Ramos (cell line): ENCODE data around the gene CYP46A1.

Experiments used
- in situ Hi-C: fragments of 300-500 bp; cut with MboI; formaldehyde crosslinking; loops from one replicate; pipeline ENCODE4 v1.14.3; 2022; ENCODE audit warnings: low sequenced_read_pairs; ENCODE audit not compliant: unreplicated experiment

The CYP46A1 gene

GRCh38 chr14:99706107-99706900 is 22.2 kb downstream of the CYP46A1 start:
- in situ Hi-C loops = no loop called here

DNA sequence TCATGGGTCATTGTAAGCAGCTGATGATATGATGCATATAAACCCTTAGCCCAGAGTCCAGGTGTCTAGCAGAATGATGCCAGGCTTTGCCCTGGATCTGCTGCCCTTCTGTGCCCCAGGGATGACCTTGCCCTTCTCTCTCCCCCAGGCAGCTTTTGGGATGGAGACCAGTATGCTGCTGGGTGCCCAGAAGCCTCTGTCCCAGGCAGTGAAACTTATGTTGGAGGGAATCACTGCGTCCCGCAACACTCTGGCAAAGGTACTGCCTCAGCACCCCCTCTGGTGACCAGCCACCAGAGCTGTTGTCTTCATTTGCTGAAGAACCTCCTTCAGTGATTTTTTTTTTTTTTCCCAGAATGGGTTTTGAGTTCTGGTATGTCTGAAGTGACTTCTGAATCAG is 23.3 kb downstream of the CYP46A1 start:
- in situ Hi-C loops = no loop called here

DNA sequence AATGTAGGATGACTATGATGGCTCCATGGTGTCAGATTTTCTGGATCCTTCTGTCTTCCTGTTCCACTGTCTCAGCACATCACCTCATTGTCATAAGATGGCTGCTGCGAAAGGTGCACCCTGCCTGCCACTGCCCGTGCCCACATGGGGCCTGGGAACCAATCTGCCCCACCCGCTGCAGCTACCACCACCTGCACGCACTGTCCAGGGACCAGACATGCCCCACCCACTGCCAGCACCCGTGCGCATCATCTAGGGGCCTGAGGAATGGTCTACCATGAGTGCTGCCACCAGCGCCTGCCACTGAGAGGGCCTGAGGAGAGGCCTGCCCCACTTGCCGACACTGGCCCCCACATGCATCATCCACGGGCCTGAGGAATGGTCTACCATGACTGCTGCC is 23.8 kb downstream of the CYP46A1 start:
- in situ Hi-C loops = no loop called here

- in situ Hi-C loops = no loop called here
These were observed 24.4 kb downstream of the CYP46A1 start for GRCh38 chr14:99708449-99708848.

- in situ Hi-C loops = no loop called here
These were observed 29.9 kb downstream of the CYP46A1 start for GRCh38 chr14:99713972-99714371.

- in situ Hi-C loops = no loop called here
These were observed 31.3 kb downstream of the CYP46A1 start for GRCh38 chr14:99715266-99716000.

DNA sequence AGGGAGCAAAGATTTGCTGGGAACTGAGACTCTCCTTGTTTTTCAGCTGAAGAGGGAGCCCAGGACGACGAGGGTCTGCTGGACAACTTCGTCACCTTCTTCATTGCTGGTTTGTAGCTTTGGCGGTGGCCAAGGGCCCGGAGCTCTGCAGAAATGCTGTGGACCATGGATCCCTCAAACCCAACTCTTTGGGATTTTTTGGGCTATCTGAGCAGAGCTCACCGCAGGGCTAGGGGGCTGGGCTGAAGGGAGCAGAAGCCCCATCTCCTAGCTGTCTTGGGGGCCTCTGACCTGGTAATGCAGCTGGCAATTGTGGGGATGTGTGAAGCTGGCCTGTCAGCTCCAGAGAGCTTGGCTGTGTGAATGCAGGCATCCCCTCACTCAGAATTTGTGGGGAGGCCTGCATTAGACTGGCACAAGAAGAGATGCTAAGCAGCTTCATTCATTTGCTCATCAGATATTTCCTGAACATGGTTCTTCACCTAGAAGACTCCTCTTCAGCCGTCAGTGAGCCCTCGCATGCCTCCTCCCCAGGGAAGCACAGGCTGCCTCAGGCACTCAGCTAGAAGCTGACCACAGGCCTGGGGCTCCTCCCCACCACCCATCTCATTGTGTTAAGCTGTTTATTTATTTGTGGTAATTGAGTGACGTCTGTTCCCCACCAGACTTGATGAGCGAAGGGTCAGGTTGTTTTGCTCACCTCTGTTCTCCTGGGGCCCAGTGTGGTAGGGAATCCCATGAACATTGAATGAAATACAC is 32.2 kb downstream of the CYP46A1 start:
- in situ Hi-C loops = no loop called here

DNA sequence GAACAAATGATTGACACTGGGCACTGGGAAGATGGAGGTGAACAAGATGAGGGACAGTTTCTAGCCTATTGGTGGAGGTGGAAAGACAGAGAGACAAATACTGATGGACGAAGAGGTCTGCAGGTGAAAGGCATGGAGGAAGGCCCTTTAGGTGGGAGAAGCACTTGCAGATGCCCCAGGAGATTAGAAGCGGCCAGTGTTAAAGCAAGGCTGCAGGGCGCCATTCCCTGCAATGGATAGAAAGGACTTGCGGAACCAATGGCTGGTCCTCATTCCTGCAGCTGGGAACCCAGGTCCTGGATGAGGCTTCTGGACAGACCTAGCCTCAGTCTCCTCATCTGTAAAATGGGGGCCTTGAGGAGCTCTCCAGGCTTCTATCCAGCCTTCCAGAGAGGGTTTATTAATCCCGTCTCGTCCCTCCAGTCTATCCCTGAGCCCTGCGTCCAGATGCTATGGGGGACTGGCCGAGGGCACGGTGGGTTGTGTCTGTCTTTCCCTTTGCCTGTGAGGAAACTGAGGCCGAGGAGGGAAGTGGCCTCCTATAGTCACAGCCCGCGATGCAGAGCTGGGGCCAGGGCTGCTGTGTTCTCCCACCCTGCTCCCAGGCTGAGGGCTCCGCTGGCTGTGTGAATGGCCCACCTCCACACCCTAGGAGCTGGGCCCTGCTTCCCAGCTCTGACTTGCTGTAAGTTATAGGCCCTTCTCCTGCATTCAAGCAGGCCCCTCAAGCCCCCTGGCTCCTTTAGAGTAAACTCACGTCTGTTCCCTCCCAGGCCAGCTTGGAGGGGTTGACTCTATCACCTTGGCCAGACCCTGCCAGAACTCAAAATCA is 33.0 kb downstream of the CYP46A1 start:
- in situ Hi-C loops = no loop called here

DNA sequence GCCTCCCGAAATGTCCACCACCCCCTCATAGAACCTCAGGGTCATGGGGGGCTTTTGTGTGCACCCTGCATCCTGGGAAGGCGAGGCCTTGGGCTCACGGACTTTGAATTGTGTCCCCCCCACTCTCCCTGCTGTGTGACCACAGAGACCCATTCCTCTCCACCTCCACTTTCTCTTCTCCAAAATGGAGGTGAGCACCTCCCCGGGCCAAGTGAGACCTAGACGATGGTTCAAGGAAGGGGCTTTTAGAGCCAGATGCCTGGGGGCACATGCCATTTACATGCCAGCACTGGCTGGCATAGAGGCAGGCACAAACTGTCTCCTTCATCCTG is 33.5 kb downstream of the CYP46A1 start:
- in situ Hi-C loops = no loop called here

DNA sequence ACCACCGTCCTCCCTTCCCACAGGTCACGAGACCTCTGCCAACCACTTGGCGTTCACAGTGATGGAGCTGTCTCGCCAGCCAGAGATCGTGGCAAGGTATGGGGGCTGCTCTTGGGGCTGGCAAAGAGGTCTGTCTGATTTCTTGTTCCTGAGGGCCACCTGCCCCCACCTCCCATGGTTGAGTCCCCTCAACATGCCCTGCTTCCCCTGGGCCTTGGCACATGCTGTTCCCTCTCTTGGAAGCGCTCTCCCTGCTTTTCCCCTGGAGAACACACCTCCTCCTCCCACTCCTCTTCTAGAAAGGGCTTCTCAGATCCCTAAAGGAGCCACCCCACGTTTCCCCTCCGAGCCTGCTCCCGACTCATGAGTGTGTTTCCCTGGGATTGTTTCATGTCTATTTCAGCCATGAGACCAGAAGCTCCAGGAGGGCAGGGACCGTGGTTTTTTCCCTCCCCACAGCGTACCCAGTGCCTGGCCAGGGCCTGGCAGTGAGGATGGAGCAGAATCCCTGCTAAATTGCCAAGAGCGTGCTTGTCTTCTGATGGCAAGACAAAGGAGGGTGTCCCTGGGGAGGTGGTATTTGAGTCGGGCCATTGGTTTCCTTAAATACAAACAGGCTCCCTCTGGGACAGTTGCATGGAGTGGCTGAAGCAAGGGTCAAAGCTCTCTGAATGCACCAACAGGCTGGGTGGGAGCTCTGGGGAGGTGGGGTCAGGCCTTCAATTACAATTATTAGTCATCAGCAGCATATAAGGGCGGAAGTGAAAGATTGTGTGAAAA is 34.1 kb downstream of the CYP46A1 start:
- in situ Hi-C loops = no loop called here

- in situ Hi-C loops = no loop called here
These were observed 34.7 kb downstream of the CYP46A1 start for GRCh38 chr14:99718811-99719192.

DNA sequence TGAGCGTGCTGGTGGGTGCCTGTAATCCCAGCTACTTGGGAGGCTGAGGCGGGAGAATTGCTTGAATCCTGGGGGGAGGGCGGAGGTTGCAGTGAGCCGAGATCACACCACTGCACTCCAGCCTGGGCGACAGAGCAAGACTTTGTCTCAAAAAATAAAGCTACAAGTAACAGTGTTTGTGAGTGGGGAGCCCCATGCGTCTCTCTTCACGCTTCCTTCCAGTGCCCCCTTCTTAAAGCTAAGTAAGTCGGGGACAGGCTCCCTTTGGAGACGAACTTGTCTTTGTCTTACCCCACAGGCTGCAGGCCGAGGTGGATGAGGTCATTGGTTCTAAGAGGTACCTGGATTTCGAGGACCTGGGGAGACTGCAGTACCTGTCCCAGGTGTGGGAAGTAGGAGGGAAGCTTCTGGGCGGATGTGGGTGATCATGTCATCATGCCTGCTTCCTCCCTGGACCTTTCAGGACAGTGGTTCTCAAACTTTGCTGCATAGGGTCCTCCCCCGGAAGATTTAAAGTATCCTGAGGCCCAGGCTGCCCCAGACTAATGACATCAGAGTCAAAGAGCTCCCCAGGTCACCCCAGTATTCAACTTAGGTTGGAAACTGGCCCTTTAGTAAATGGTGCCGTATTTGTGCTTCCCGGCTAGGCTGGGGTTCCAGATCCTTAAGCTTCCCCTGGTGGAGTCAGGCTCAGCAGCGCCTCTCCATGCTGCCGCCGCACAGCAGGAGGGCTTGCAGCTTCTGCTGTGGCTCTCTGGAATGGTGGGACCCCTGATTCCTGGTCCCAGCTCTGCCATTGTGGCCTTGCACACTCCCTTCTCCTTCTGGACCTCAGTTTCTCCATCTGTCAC is 37.1 kb downstream of the CYP46A1 start:
- in situ Hi-C loops = loop anchor here (10.0 kb wide), 1 partner anchor 164 kb away; no protein-coding TSS in a partner anchor

- in situ Hi-C loops = loop anchor here (10.0 kb wide), 1 partner anchor 163 kb away; no protein-coding TSS in a partner anchor
These were observed 37.9 kb downstream of the CYP46A1 start for GRCh38 chr14:99721792-99722516.

GRCh38 chr14:99722741-99723140 is 38.6 kb downstream of the CYP46A1 start:
- in situ Hi-C loops = loop anchor here (10.0 kb wide), 1 partner anchor 162 kb away; no protein-coding TSS in a partner anchor

- in situ Hi-C loops = loop anchor here (10.0 kb wide), 1 partner anchor 160 kb away; no protein-coding TSS in a partner anchor
These were observed 40.2 kb downstream of the CYP46A1 start for GRCh38 chr14:99724196-99724891.

DNA sequence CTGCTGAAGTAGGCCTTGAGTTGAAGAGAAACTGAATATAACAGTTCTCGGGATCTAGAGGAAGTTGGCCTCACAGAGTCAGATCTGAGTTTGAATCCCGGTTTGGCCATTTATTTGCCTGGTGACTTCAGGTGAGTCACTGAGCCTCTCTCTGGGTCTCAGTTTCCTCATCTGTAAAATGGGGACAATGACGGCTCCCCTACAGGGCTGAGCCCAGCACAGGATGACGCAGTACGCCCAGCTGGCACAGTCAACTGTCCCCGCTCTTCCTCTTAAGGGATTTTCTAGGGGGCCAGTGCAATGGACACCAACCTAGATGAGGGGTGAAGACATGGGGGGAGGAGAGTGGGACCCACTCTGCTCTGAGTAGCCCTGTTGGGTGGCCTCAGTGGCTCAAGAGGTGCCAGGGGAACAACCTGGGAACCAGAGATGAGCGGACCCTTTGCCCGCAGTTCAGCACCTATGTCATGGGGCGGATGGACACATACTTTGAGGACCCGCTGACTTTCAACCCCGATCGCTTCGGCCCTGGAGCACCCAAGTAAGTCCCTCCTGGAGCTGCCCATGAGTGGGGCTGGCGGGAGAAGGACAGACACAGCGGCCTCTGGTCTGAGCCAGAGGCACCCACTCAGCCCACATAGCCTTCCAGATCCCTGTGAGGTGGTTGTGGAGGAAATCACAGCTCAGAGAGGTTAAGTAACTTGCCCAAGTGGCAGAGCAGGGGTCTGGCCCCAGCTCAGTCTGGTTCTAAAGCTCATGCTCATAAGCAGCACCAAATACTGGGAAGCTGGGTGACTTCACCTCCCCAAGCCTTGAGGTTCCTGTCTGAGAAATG is 41.1 kb downstream of the CYP46A1 start:
- in situ Hi-C loops = loop anchor here (10.0 kb wide), 1 partner anchor 160 kb away; no protein-coding TSS in a partner anchor
